Uterus (tissue), 4 donors: Measurements from ENCODE around the gene PHF12. TPM values are rescaled to one million over a fixed set of nuclear protein-coding genes. Genes with fewer than 3 reads are reported as not detected.

Experiments used
- DNase-seq, 2 donors: peaks; one replicate each; pipeline ENCODE4 v3.0.0-alpha.2; 2019 to 2020
- H3K27ac ChIP-seq, 2 donors: fragments of 200-600 bp; sonication (generic); 1 replicate in 1 of 2; 2 replicates in 1 of 2; pipeline ENCODE4 v1.5.1; 2016 to 2018
- H3K27me3 ChIP-seq, 2 donors: fragments of 200-600 bp; sonication (generic); one replicate each; pipeline ENCODE4 v1.5.1; 2018 to 2019; ENCODE audit warnings: control low read depth in 1 of 2
- H3K36me3 ChIP-seq, 2 donors: fragments of 200-600 bp; sonication (generic); one replicate each; pipeline ENCODE4 v1.5.1; 2019; ENCODE audit warnings: control low read depth in 1 of 2
- H3K4me1 ChIP-seq, 2 donors: fragments of 200-600 bp; sonication (generic); one replicate each; pipeline ENCODE4 v1.5.1; 2018 to 2019; ENCODE audit warnings: control low read depth in 1 of 2
- H3K4me3 ChIP-seq, 2 donors: fragments of 200-600 bp; sonication (generic); 1 replicate in 1 of 2; 2 replicates in 1 of 2; pipeline ENCODE4 v1.5.1; 2018 to 2019; ENCODE audit warnings: mild to moderate bottlenecking in 1 of 2
- H3K9me3 ChIP-seq, 2 donors: fragments of 200-600 bp; sonication (generic); one replicate each; pipeline ENCODE4 v1.5.1; 2019; ENCODE audit warnings: control low read depth in 1 of 2
- CTCF ChIP-seq, 4 experiments: fragments of 200-600 bp in 2 of 4; fragments of 450-650 bp in 2 of 4; sonication (generic) in 2 of 4; IDR thresholded peaks; one replicate each; pipeline ENCODE4 v1.5.1; 2016 to 2019; ENCODE audit warnings: antibody characterized with exemption in 4 of 4, mild to moderate bottlenecking in 2 of 4, moderate library complexity in 1 of 4
- POLR2A ChIP-seq, 2 donors: fragments of 450-650 bp; IDR thresholded peaks; one replicate each; pipeline ENCODE4 v1.6.1; 2016; ENCODE audit warnings: antibody characterized with exemption in 2 of 2, mild to moderate bottlenecking in 1 of 2, moderate library complexity in 1 of 2
- intact Hi-C: fragments of 100-400 bp; cut with DNase I; formaldehyde crosslinking; loops from one replicate; pipeline ENCODE4 v1.15.1; 2023; ENCODE audit warnings: low total_unique reads
- total RNA-seq, 4 donors: library from RNA; depleted of rRNA in 3 of 4; stranded (reverse); fragments of >200 nt in 3 of 4; gene quantifications; one replicate each; pipeline versions ENCODE4 v1.1.0 to v1.2.4, GENCODE V29; 2014 to 2023
- donor health status: DM: yes; HTN: yes; CAD: no.

Gene PHF12
- total RNA-seq, 4 donors from 2014 or later: 22.1 to 78.4 (median 55.2) TPM

- Histone ChIP-seq H3K27me3 (no peaks in the 10 kb centered on the region), H3K36me3 (no peaks in the 10 kb centered on the region), H3K9me3 (no peaks in the 10 kb centered on the region), H3K27ac (peak overlapping the region; percentile 92 to 93), H3K4me3 (peak overlapping the region; percentile 86 to 92), H3K4me1 (peaks cover 0 to 3% of the 10 kb centered on the region in 2 donors)
- TF ChIP-seq POLR2A (IDR thresholded peaks at IDR 0.05): no peak
- no peak for TF ChIP-seq CTCF (IDR thresholded peaks at IDR 0.05)
- DNase-seq: no peak
- intact Hi-C loops: no loop called here
Observed at GRCh38 chr17:28948342-28948741, 3.0 kb downstream of the PHF12 start.

GRCh38 chr17:28947639-28948038, 3.7 kb downstream of the PHF12 start:
- Histone ChIP-seq H3K27me3 (no peaks in the 10 kb centered on the region), H3K4me1 (peaks cover 0 to 3% of the 10 kb centered on the region in 2 donors), H3K36me3 (no peaks in the 10 kb centered on the region), H3K27ac (peak overlapping the region in 1 of 2 donors; percentile 93), H3K4me3 (no peak overlapping the region), H3K9me3 (no peaks in the 10 kb centered on the region)
- TF ChIP-seq CTCF (IDR thresholded peaks at IDR 0.05): no peak
- no peak for TF ChIP-seq POLR2A (IDR thresholded peaks at IDR 0.05)
- no peak for DNase-seq
- intact Hi-C loops: no loop called here

GRCh38 chr17:28946239-28946638, 5.1 kb downstream of the PHF12 start:
- H3K27me3 ChIP-seq: no peaks in the 10 kb centered on the region
- H3K27ac ChIP-seq: peak overlapping the region; percentile 22 to 34
- no peaks in the 10 kb centered on the region for H3K9me3 ChIP-seq
- H3K4me3 ChIP-seq: no peak overlapping the region
- no peaks in the 10 kb centered on the region for H3K36me3 ChIP-seq
- H3K4me1 ChIP-seq: peaks cover 4 to 8% of the 10 kb centered on the region in 2 donors
- no peak for TF ChIP-seq CTCF (IDR thresholded peaks at IDR 0.05)
- TF ChIP-seq POLR2A (IDR thresholded peaks at IDR 0.05): no peak
- intact Hi-C loops: no loop called here
- DNase-seq: no peak

- H3K36me3 ChIP-seq: no peaks in the 10 kb centered on the region
- DNase-seq: no peak
- TF ChIP-seq CTCF (IDR thresholded peaks at IDR 0.05) (no peak), POLR2A (IDR thresholded peaks at IDR 0.05) (no peak)
- intact Hi-C loops: no loop called here
- no peaks in the 10 kb centered on the region for H3K27me3 ChIP-seq
- no peaks in the 10 kb centered on the region for H3K9me3 ChIP-seq
- peak overlapping the region in 1 of 2 donors; percentile 22 for H3K27ac ChIP-seq
- H3K4me3 ChIP-seq: no peak overlapping the region
- H3K4me1 ChIP-seq: peaks cover 4 to 13% of the 10 kb centered on the region in 2 donors
Observed at GRCh38 chr17:28944862-28945741, 6.2 kb downstream of the PHF12 start.

GRCh38 chr17:28944343-28944742, 7.0 kb downstream of the PHF12 start:
- peaks cover 8 to 13% of the 10 kb centered on the region in 2 donors for H3K4me1 ChIP-seq
- TF ChIP-seq CTCF (IDR thresholded peaks at IDR 0.05) (no peak), POLR2A (IDR thresholded peaks at IDR 0.05) (no peak)
- no peaks in the 10 kb centered on the region for H3K27me3 ChIP-seq
- intact Hi-C loops: no loop called here
- no peak for DNase-seq
- H3K9me3 ChIP-seq: no peaks in the 10 kb centered on the region
- no peak overlapping the region for H3K4me3 ChIP-seq
- no peaks in the 10 kb centered on the region for H3K36me3 ChIP-seq
- H3K27ac ChIP-seq: no peak overlapping the region
